A549 treated with ZK216348 at 1 μM for 4 hours (cell line): ENCODE results near the gene NKIRAS1. TPM values are rescaled to one million over a fixed set of nuclear protein-coding genes. Genes with fewer than 3 reads are reported as not detected.

Experiments used
- total RNA-seq: library from RNA; stranded (reverse); fragments of 200-300 nt; extraction: Qiagen RNA extraction; gene quantifications from 5 replicates; pipeline ENCODE4 v1.2.3, GENCODE V29; 2022; ENCODE audit warnings: low read depth

The NKIRAS1 gene
- 7.9 to 10.7 TPM (median 9.5 TPM) in 5 replicates for total RNA-seq

DNA sequence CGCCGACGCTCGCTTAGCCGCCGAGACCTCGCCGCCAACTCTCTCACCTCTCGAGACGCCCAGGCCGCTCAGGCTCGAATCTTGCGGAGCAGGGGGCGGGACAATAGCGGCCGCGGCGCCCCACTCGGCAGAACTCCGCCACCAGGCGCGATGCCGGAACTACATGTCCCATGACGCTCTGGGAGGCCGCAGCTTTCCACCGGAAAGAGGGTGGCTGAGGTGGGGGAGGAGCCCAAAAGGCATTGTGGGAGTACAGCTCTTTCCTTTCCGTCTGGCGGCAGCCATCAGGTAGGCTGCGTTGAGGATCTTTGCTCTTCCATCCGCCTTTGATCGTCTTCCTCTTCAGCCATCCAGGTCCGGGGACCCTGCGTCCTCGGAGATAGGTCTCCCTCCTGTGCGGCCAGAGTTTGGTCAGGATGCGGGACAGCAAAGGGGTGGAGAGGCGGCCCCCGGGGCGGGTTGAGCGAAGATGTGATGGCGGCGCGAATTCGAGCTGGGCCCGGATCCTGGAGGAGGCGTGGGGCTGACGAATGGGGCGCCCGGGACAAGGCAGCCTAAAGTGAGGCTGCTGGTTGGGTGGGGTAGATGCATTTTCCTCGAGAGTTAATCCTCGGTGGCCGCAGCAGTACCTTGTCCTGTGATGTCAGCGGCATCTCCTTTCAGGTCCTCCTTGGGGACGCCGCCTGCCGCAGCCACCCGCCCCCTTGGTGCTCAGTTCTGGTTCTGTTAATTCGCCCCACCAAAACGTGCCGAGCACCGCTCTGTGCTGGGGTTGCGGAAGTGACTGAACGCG lies at the start of gene NKIRAS1, which contains the start of gene RPL15:
Gene NKIRAS1, minus strand, starts transcription at position 105 of the 793 bp plus-strand sequence. CDS start 6,086 bp downstream, outside the sequence.
Gene RPL15, plus strand, starts transcription at position 247 of the 793 bp plus-strand sequence. CDS start 728 bp downstream, outside the sequence.

DNA sequence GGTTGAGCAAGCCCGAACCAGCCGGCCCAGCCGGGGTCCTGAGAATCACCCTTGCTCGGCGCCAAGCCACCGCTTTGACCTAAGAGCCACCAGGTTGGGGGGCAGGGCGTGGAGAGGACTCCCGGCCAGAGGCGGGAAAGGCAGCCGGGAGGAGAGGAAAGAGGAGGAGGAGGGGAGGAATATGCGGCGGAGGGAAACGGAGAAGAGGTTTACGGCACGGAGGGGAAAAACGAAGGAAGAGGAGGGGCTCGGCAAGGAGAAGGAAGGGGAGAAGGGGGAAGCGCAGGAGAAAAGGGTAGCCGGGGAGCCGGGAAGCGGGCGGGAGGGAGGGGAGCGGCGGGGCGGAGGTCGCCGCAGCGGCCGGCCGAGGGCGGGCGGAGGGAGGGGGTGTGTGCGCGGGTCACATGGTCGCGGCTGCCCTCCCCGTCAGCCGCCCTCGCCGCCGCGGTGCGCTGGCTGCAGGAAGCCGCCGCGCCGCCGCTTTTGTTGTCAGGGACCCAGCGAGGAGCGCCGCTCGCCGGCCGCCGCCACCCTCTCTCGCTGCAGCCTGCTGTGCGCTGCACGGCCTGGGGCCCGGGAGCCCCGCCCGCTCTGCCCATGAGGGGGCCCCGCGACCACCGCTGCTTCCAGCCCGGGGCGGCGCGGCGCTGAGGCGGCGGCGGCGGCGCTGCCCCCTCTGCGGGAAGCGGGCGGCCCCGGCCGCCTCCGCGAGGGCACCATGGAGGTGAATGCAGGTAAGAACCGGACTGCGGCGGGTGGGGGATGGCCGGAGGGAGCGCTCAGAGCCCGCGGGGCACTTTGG lies 28.3 kb upstream of the NKIRAS1 start, which contains the start of gene NR1D2:
Gene NR1D2, plus strand, starts transcription at position 426 of the 802 bp plus-strand sequence. Its CDS starts 293 bp downstream, at position 719.

Other genes starting within 250 kb of the NKIRAS1 start
- gene UBE2E1, start 111.0 kb downstream of the NKIRAS1 start, total RNA-seq: 86.2 to 129 TPM (median 96.1 TPM) in 5 replicates
- gene RPL15, start 142 bp upstream of the NKIRAS1 start, total RNA-seq: 2,718 to 3,138 TPM (median 2,934 TPM) in 5 replicates
- 5.8 to 10.7 TPM (median 7.6 TPM) in 5 replicates for gene NR1D2, start 28.3 kb upstream of the NKIRAS1 start, total RNA-seq